PC-3 (cell line): ENCODE results near the gene LUC7L2. TPM values are rescaled to one million over a fixed set of nuclear protein-coding genes. Genes with fewer than 3 reads are reported as not detected.

Source experiments
- ATAC-seq: fragments of 200-7000 bp; cut with Tn5 transposase; 2 replicates; pipeline ENCODE4 v1.9.1; 2020; ENCODE audit warnings: mild to moderate bottlenecking, moderate library complexity
- BruUV-seq: library from RNA; stranded (reverse); fragments of 400-500 nt; replicated peaks from 2 replicates; lab custom pipeline; 2021; lab: Mats Ljungman, UMichigan
- CTCF ChIA-PET: fragments of 300-600 bp; sonication (Branson Sonifier 250); formaldehyde crosslinking; loops from one replicate; lab custom pipeline; 2022; ENCODE audit warnings: antibody characterized with exemption; lab: Charles Lee
- POLR2A ChIA-PET: fragments of 300-600 bp; sonication (Branson Sonifier 250); formaldehyde crosslinking; loops from one replicate; lab custom pipeline; 2022; ENCODE audit warnings: antibody characterized with exemption; ENCODE audit not compliant: unreplicated experiment; lab: Charles Lee
- DNase-seq: peaks from one replicate; pipeline ENCODE4 v3.0.0-alpha.2; 2015
- H2AFZ ChIP-seq: fragments of 300-600 bp; sonication (generic); 2 replicates; pipeline ENCODE4 v1.6.0; 2016; ENCODE audit warnings: antibody characterized with exemption, low read length
- H3F3A ChIP-seq: fragments of 300-600 bp; sonication (generic); one replicate; pipeline ENCODE4 v1.6.0; 2017; ENCODE audit warnings: antibody characterized with exemption, low read length, control low read depth, mild to moderate bottlenecking; ENCODE audit not compliant: unreplicated experiment
- H3K27ac ChIP-seq: fragments of 300-600 bp; sonication (generic); 2 replicates; pipeline ENCODE4 v1.5.1; 2016; ENCODE audit warnings: mild to moderate bottlenecking, low read length
- H3K27me3 ChIP-seq: fragments of 300-600 bp; sonication (generic); 2 replicates; pipeline ENCODE4 v1.6.1; 2016; ENCODE audit warnings: low read length, mixed read lengths
- H3K36me3 ChIP-seq: fragments of 300-600 bp; sonication (generic); 2 replicates; pipeline ENCODE4 v1.6.1; 2016; ENCODE audit warnings: low read depth, mixed run types, low read length, mixed read lengths
- H3K4me1 ChIP-seq: fragments of 300-600 bp; sonication (generic); 2 replicates; pipeline ENCODE4 v1.5.1; 2016; ENCODE audit warnings: low read length; ENCODE audit not compliant: insufficient read depth
- H3K4me2 ChIP-seq: fragments of 300-600 bp; sonication (generic); 2 replicates; pipeline ENCODE4 v1.6.0; 2016; ENCODE audit warnings: low read length
- H3K4me3 ChIP-seq: fragments of 300-600 bp; sonication (generic); 2 replicates; pipeline ENCODE4 v1.5.1; 2016; ENCODE audit warnings: mild to moderate bottlenecking, low read length, mixed read lengths
- H3K79me2 ChIP-seq: fragments of 300-600 bp; sonication (generic); 2 replicates; pipeline ENCODE4 v1.6.1; 2017; ENCODE audit warnings: low read length, mixed read lengths
- H3K9ac ChIP-seq: fragments of 300-600 bp; sonication (generic); 2 replicates; pipeline ENCODE4 v1.6.0; 2016; ENCODE audit warnings: mild to moderate bottlenecking, low read length
- H3K9me2 ChIP-seq: fragments of 300-600 bp; sonication (generic); replicated peaks from 2 replicates; pipeline ENCODE4 v1.6.1; 2016; ENCODE audit warnings: mixed run types, low read length, mixed read lengths
- H3K9me3 ChIP-seq: fragments of 300-600 bp; sonication (generic); 2 replicates; pipeline ENCODE4 v1.6.1; 2016; ENCODE audit warnings: low read length, mixed read lengths
- H4K20me1 ChIP-seq: fragments of 300-600 bp; sonication (generic); 2 replicates; pipeline ENCODE4 v1.6.1; 2016; ENCODE audit warnings: low read length, mixed read lengths
- EZH2 ChIP-seq: fragments of 300-600 bp; sonication (generic); IDR thresholded peaks from one replicate; pipeline ENCODE4 v1.6.1; 2017; ENCODE audit warnings: antibody characterized with exemption, mild to moderate bottlenecking, low read length; ENCODE audit not compliant: unreplicated experiment
- EZH2phosphoT487 ChIP-seq: fragments of 300-600 bp; sonication (generic); IDR thresholded peaks from 2 replicates; pipeline ENCODE4 v1.6.1; 2018; ENCODE audit warnings: mild to moderate bottlenecking, antibody characterized with exemption, low read length, borderline replicate concordance
- intact Hi-C: fragments of 100-400 bp; cut with micrococcal nuclease; formaldehyde crosslinking; loops from 2 replicates; pipeline ENCODE4 v1.9.0; 2023
- total RNA-seq: library from RNA; depleted of rRNA; stranded (reverse); fragments of >200 nt; gene quantifications from 2 replicates; pipeline ENCODE4 v1.2.3, GENCODE V29; 2014
- TF ChIP-seq, protein P1 (sequence below): fragments of 300-600 bp; sonication (generic); conservative IDR thresholded peaks from 2 replicates; pipeline ENCODE4 v1.5.1; 2017; ENCODE audit warnings: antibody characterized with exemption, low read depth, mild to moderate bottlenecking, low read length

Gene LUC7L2
- total RNA-seq, 1 experiment from 2014 or later = 67.4 TPM

DNA sequence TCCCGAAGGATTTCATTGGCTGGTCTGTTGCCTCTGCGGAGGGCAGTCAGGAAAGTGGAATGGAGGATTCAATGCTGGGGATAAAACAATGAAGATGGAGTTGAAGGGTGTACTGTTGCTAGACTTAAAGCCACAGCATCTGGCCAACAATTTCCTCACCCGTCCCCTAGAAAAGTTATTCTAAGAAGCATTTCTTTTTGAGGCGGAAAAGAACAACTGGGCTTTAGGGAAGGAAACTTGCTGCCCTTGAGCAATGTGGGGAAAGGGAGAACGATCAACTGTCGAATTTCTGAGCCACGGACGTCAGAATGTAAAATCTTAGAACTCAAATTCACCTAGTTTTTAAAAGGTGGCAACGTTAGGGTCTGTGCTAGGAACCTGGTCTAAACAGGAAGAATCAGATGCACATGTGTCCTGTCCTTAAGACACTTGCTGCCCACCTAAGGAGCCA is 17.9 kb upstream of the LUC7L2 start:
- Histone ChIP-seq H3K9me3 (no peaks in the 10 kb centered on the region), H3K9ac (peak overlapping the region; percentile 99), H3K4me2 (peak overlapping the region; percentile 94), H2AFZ (peak overlapping the region; percentile 86), H4K20me1 (no peaks in the 10 kb centered on the region), H3K36me3 (no peaks in the 10 kb centered on the region), H3K27ac (peak overlapping the region; percentile 91), H3F3A (peaks cover 9% of the 10 kb centered on the region), H3K9me2 (no peaks in the 10 kb centered on the region), H3K4me1 (peaks cover 9% of the 10 kb centered on the region), H3K4me3 (peak overlapping the region; percentile 83), H3K27me3 (no peaks in the 10 kb centered on the region), H3K79me2 (peaks cover 28% of the 10 kb centered on the region)
- TF ChIP-seq EZH2phosphoT487 (no peak), EZH2 (no peak)
- TF ChIP-seq, protein P1, sequence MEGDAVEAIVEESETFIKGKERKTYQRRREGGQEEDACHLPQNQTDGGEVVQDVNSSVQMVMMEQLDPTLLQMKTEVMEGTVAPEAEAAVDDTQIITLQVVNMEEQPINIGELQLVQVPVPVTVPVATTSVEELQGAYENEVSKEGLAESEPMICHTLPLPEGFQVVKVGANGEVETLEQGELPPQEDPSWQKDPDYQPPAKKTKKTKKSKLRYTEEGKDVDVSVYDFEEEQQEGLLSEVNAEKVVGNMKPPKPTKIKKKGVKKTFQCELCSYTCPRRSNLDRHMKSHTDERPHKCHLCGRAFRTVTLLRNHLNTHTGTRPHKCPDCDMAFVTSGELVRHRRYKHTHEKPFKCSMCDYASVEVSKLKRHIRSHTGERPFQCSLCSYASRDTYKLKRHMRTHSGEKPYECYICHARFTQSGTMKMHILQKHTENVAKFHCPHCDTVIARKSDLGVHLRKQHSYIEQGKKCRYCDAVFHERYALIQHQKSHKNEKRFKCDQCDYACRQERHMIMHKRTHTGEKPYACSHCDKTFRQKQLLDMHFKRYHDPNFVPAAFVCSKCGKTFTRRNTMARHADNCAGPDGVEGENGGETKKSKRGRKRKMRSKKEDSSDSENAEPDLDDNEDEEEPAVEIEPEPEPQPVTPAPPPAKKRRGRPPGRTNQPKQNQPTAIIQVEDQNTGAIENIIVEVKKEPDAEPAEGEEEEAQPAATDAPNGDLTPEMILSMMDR = no peak
- DNase-seq = no peak
- ATAC-seq = no peak
- intact Hi-C loops = no loop called here
- CTCF ChIA-PET = no interaction called here
- BruUV-seq = TSS peak; percentile 66
- POLR2A ChIA-PET = no interaction called here

DNA sequence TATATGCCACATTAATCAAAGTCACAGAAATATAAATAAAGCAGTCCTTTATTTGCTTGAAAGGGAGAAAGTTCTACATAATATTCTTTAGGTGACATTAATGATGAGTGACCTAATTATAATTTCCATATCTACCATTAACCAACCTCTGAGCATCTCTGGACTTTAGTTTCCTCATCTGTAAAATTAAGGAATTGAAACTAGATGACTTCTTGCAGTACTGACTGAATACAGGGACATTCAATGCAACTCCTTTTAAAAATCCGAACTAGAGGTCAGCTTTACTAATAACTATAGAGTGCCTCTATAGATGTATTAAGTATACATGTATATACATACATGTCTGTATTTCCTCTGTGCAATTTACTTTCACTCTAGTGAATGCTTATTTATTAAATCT is 14.7 kb upstream of the LUC7L2 start:
- H3K9me3 ChIP-seq = no peaks in the 10 kb centered on the region
- H3K4me3 ChIP-seq = no peak overlapping the region
- BruUV-seq = no TSS peak
- CTCF ChIA-PET = no interaction called here
- H2AFZ ChIP-seq = no peak overlapping the region
- peaks cover 9% of the 10 kb centered on the region for H3K4me1 ChIP-seq
- no peaks in the 10 kb centered on the region for H3F3A ChIP-seq
- TF ChIP-seq EZH2phosphoT487 (no peak), EZH2 (no peak)
- TF ChIP-seq, protein P1 = no peak
- H3K27ac ChIP-seq = no peak overlapping the region
- intact Hi-C loops = no loop called here
- POLR2A ChIA-PET = no interaction called here
- no peaks in the 10 kb centered on the region for H3K27me3 ChIP-seq
- H3K9me2 ChIP-seq = no peaks in the 10 kb centered on the region
- H3K79me2 ChIP-seq = peaks cover 28% of the 10 kb centered on the region
- DNase-seq (no peak), ATAC-seq (no peak)
- no peak overlapping the region for H3K9ac ChIP-seq
- H3K36me3 ChIP-seq = no peaks in the 10 kb centered on the region
- H4K20me1 ChIP-seq = no peaks in the 10 kb centered on the region
- H3K4me2 ChIP-seq = no peak overlapping the region

DNA sequence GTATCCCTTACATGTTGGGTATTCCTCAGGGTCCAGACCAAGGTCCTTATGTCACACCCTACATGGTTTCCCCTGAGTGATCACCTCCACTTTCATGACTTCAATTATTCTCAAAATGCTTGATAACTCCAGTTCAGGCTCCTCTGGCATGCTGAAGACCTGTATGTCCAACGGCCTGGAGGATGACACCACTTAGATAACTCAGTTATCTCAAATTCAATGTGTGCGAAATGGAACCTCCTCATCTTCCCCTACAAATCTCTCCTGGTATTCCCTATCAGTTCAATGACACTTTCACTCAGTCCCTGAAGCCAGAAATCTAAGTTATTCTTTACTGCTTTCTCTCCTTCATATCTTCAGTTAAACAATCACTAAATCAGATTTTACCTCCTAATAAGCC is 8.7 kb upstream of the LUC7L2 start:
- Histone ChIP-seq H3F3A (no peaks in the 10 kb centered on the region), H3K9me2 (no peaks in the 10 kb centered on the region), H2AFZ (no peak overlapping the region), H3K27ac (no peak overlapping the region), H3K79me2 (no peaks in the 10 kb centered on the region), H3K9me3 (no peaks in the 10 kb centered on the region), H3K9ac (no peak overlapping the region), H3K27me3 (no peaks in the 10 kb centered on the region), H3K4me2 (no peak overlapping the region), H3K4me1 (no peaks in the 10 kb centered on the region), H3K4me3 (no peak overlapping the region), H3K36me3 (no peaks in the 10 kb centered on the region), H4K20me1 (no peaks in the 10 kb centered on the region)
- POLR2A ChIA-PET = no interaction called here
- intact Hi-C loops = loop anchor here (10.0 kb wide), 1 partner anchor 116 kb away; the partner anchor contains the start of gene UBN2
- DNase-seq (no peak), ATAC-seq (no peak)
- TF ChIP-seq EZH2phosphoT487 = no peak
- TF ChIP-seq, protein P1 = no peak
- TF ChIP-seq EZH2 = no peak
- no TSS peak for BruUV-seq
- CTCF ChIA-PET = no interaction called here
